H9 (cell line): ENCODE data around the gene PPFIA2. TPM values are rescaled to one million over a fixed set of nuclear protein-coding genes. Genes with fewer than 3 reads are reported as not detected.
A peak's percentile ranks its signal among the peaks of the same experiment; 100 is the strongest.

Source experiments
- DNase-seq: peaks from one replicate; pipeline ENCODE4 v3.0.0-alpha.2; 2017
- H2AFZ ChIP-seq: one replicate; pipeline ENCODE4 v1.6.1; 2013; ENCODE audit warnings: mild to moderate bottlenecking, low read length, control low read depth, moderate library complexity
- H2AK5ac ChIP-seq: 2 replicates; pipeline ENCODE4 v1.6.1; 2013; ENCODE audit warnings: low read length, control low read depth, mixed read lengths; ENCODE audit not compliant: insufficient read length
- H2BK120ac ChIP-seq: one replicate; pipeline ENCODE4 v1.6.1; 2013; ENCODE audit warnings: low read depth, mild to moderate bottlenecking, low read length, control low read depth, inconsistent platforms; ENCODE audit not compliant: poor library complexity, severe bottlenecking
- H2BK12ac ChIP-seq: 2 replicates; pipeline ENCODE4 v1.6.1; 2013; ENCODE audit warnings: low read length, control low read depth, mixed read lengths, low read depth; ENCODE audit not compliant: insufficient read length
- H2BK15ac ChIP-seq: 2 replicates; pipeline ENCODE4 v1.6.1; 2013; ENCODE audit warnings: low read depth, low read length, control low read depth
- H2BK20ac ChIP-seq: one replicate; pipeline ENCODE4 v1.6.1; 2013; ENCODE audit warnings: low read depth, mild to moderate bottlenecking, low read length, control low read depth, inconsistent platforms; ENCODE audit not compliant: poor library complexity, severe bottlenecking
- H2BK5ac ChIP-seq: 2 replicates; pipeline ENCODE4 v1.6.1; 2013; ENCODE audit warnings: low read length, control low read depth, mixed read lengths; ENCODE audit not compliant: insufficient read length
- H3K14ac ChIP-seq: 2 replicates; pipeline ENCODE4 v1.6.1; 2013; ENCODE audit warnings: low read length, control low read depth; ENCODE audit not compliant: insufficient read depth
- H3K18ac ChIP-seq: 2 replicates; pipeline ENCODE4 v1.6.1; 2013; ENCODE audit warnings: low read depth, mild to moderate bottlenecking, mixed read lengths, low read length, control low read depth; ENCODE audit not compliant: insufficient read length
- H3K23ac ChIP-seq: 2 replicates; pipeline ENCODE4 v1.6.1; 2013; ENCODE audit warnings: low read length, control low read depth, mixed read lengths, low read depth; ENCODE audit not compliant: insufficient read length
- H3K23me2 ChIP-seq: 2 replicates; pipeline ENCODE4 v1.6.1; 2013; ENCODE audit warnings: low read depth, mild to moderate bottlenecking, mixed read lengths, low read length, control low read depth; ENCODE audit not compliant: insufficient read length, poor library complexity, severe bottlenecking
- H3K27ac ChIP-seq: 2 replicates; pipeline ENCODE4 v1.5.1; 2013; ENCODE audit warnings: low read length, control low read depth, mixed read lengths, low read depth; ENCODE audit not compliant: insufficient read length
- H3K27me3 ChIP-seq: 2 replicates; pipeline ENCODE4 v1.6.1; 2013; ENCODE audit warnings: low read length, control low read depth, inconsistent platforms; ENCODE audit not compliant: insufficient read depth
- H3K4ac ChIP-seq: 2 replicates; pipeline ENCODE4 v1.6.1; 2013; ENCODE audit warnings: low read depth, mild to moderate bottlenecking, control low read depth, inconsistent platforms, low read length, moderate library complexity
- H3K4me1 ChIP-seq: 2 replicates; pipeline ENCODE4 v1.6.1; 2013; ENCODE audit warnings: low read length, control low read depth, inconsistent platforms; ENCODE audit not compliant: insufficient read depth
- H3K4me2 ChIP-seq: 2 replicates; pipeline ENCODE4 v1.6.1; 2013; ENCODE audit warnings: low read length, control low read depth, mixed read lengths; ENCODE audit not compliant: insufficient read length, insufficient read depth
- H3K56ac ChIP-seq: 2 replicates; pipeline ENCODE4 v1.6.1; 2013; ENCODE audit warnings: low read depth, mild to moderate bottlenecking, mixed read lengths, low read length, control low read depth; ENCODE audit not compliant: insufficient read length
- H3K79me1 ChIP-seq: 2 replicates; pipeline ENCODE4 v1.6.1; 2013; ENCODE audit warnings: low read depth, mild to moderate bottlenecking, moderate library complexity, low read length, control low read depth, inconsistent platforms; ENCODE audit not compliant: insufficient read depth, poor library complexity, severe bottlenecking
- H3K79me2 ChIP-seq: 2 replicates; pipeline ENCODE4 v1.6.1; 2013; ENCODE audit warnings: low read length, control low read depth, inconsistent platforms; ENCODE audit not compliant: insufficient read depth
- H3K9ac ChIP-seq: 2 replicates; pipeline ENCODE4 v1.6.1; 2013; ENCODE audit warnings: low read length, control low read depth, mixed read lengths; ENCODE audit not compliant: insufficient read length; ENCODE audit errors: extremely low read depth
- H3K9me3 ChIP-seq: one replicate; pipeline ENCODE4 v1.6.1; 2013; ENCODE audit warnings: low read depth, low read length, inconsistent platforms; ENCODE audit not compliant: control insufficient read depth
- H3T11ph ChIP-seq: one replicate; pipeline ENCODE4 v1.6.1; 2013; ENCODE audit warnings: mild to moderate bottlenecking, low read length, control low read depth, inconsistent platforms
- H4K20me1 ChIP-seq: one replicate; pipeline ENCODE4 v1.6.1; 2013; ENCODE audit not compliant: control insufficient read depth, insufficient read length, insufficient read depth
- H4K5ac ChIP-seq: 2 replicates; pipeline ENCODE4 v1.6.1; 2013; ENCODE audit warnings: low read depth, mild to moderate bottlenecking, mixed read lengths, low read length, control low read depth; ENCODE audit not compliant: insufficient read length
- H4K8ac ChIP-seq: replicated peaks from 2 replicates; pipeline ENCODE4 v1.6.1; 2013; ENCODE audit warnings: low read length, control low read depth, mixed read lengths, low read depth; ENCODE audit not compliant: insufficient read length
- H4K91ac ChIP-seq: 2 replicates; pipeline ENCODE4 v1.6.1; 2013; ENCODE audit warnings: low read depth, mild to moderate bottlenecking, moderate library complexity, mixed read lengths, low read length, control low read depth; ENCODE audit not compliant: insufficient read length
- H3K27ac Mint-ChIP-seq, 3 experiments: 2 replicates in 2 of 3; 3 replicates in 1 of 3; pipeline ENCODE4 v1.8.0; 2020 to 2021; ENCODE audit warnings: mixed read lengths in 3 of 3, mild to moderate bottlenecking in 1 of 3, moderate library complexity in 1 of 3
- H3K27me3 Mint-ChIP-seq: 2 replicates; pipeline ENCODE4 v1.8.0; 2021; ENCODE audit warnings: low read depth, mild to moderate bottlenecking, moderate library complexity, mixed read lengths
- H3K36me3 Mint-ChIP-seq, 3 experiments: 2 replicates in 2 of 3; 3 replicates in 1 of 3; pipeline ENCODE4 v1.8.0; 2020 to 2021; ENCODE audit warnings: low read depth in 3 of 3, mixed read lengths in 3 of 3; ENCODE audit not compliant: insufficient read depth in 1 of 3
- H3K4me1 Mint-ChIP-seq, 2 experiments: 2 replicates each; pipeline ENCODE4 v1.8.0; 2020; ENCODE audit warnings: mixed read lengths in 2 of 2
- H3K4me3 Mint-ChIP-seq, 2 experiments: 2 replicates in 1 of 2; 3 replicates in 1 of 2; pipeline ENCODE4 v1.8.0; 2020 to 2021; ENCODE audit warnings: mild to moderate bottlenecking in 2 of 2, mixed read lengths in 2 of 2, moderate library complexity in 1 of 2
- H3K9me3 Mint-ChIP-seq, 2 experiments: 2 replicates in 1 of 2; 3 replicates in 1 of 2; pipeline ENCODE4 v1.8.0; 2020; ENCODE audit warnings: mild to moderate bottlenecking in 2 of 2, mixed read lengths in 2 of 2, moderate library complexity in 1 of 2
- WGBS: extraction: QIAGEN DNeasy Blood & Tissue Kit; methylation state at CpG from one replicate; pipeline ENCODE4 v1.1.7; 2013; ENCODE audit warnings: missing lambda C conversion rate, low lambda C conversion rate, mixed read lengths; ENCODE audit not compliant: insufficient read length; ENCODE audit errors: extremely low coverage; 5-methylcytosine and 5-hydroxymethylcytosine counted together
- total RNA-seq: library from RNA; stranded (reverse); gene quantifications from 2 replicates; pipeline ENCODE4 v1.2.1, GENCODE V29; 2021
- TF ChIP-seq, protein P1 (sequence below): fragments of 200-600 bp; sonication (generic); conservative IDR thresholded peaks from 3 replicates; pipeline ENCODE4 v1.8.0; 2021; ENCODE audit warnings: antibody characterized with exemption, mild to moderate bottlenecking

PPFIA2 gene
- total RNA-seq, 1 experiment from 2014 or later, result 1.3 TPM

DNA sequence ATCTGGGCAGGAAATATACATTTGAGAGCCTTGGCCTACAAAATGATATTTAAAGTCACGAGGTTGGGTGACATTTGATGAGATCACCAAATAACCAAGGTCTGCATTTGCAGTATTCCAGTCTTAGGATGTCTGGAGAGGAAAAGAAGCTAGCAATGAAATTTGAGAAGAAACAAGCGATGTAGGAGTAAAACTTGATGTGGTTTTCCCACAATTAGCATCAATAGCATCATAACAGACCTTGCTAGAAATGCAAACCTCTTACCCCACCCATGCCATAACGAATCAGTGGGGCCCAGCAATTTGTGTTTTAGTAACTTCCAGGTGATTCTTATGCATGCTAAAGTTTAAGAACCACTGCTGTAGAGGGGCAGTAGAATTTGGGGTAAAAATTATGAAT, 219.9 kb downstream of the PPFIA2 start:
- no peak overlapping the region for H2BK12ac ChIP-seq
- no peaks in the 10 kb centered on the region for H3K9me3 ChIP-seq
- no peaks in the 10 kb centered on the region for H3K79me1 ChIP-seq
- no peak overlapping the region for H3K23ac ChIP-seq
- no peak overlapping the region for H3K18ac ChIP-seq
- H3K14ac ChIP-seq, result no peak overlapping the region
- Mint-ChIP-seq H3K4me1 (peaks cover 0 to 11% of the 10 kb centered on the region in 2 experiments; a peak in 2 of 4 replicates), H3K36me3 (no peaks in the 10 kb centered on the region), H3K27ac (0 out of 7 replicates have a peak overlapping the region, but pooled peaks of 1 of the 3 experiments have one; percentile 0), H3K9me3 (no peaks in the 10 kb centered on the region), H3K27me3 (no peaks in the 10 kb centered on the region), H3K4me3 (no peak overlapping the region)
- no peak overlapping the region for H3K56ac ChIP-seq
- H3K4ac ChIP-seq, result no peak overlapping the region
- H3K27ac ChIP-seq, result no peak overlapping the region
- no peak overlapping the region for H3K4me2 ChIP-seq
- no peak for DNase-seq
- H2BK120ac ChIP-seq, result no peak overlapping the region
- no peak overlapping the region for H2BK15ac ChIP-seq
- no peaks in the 10 kb centered on the region for H3K27me3 ChIP-seq
- H3K23me2 ChIP-seq, result no peaks in the 10 kb centered on the region
- H4K91ac ChIP-seq, result no peak overlapping the region
- H3K4me1 ChIP-seq, result no peaks in the 10 kb centered on the region
- no peak overlapping the region for H2BK20ac ChIP-seq
- H3K79me2 ChIP-seq, result no peaks in the 10 kb centered on the region
- H3T11ph ChIP-seq, result no peak overlapping the region
- no peak overlapping the region for H4K5ac ChIP-seq
- H2AFZ ChIP-seq, result no peak overlapping the region
- H4K8ac ChIP-seq, result no peak overlapping the region
- H4K20me1 ChIP-seq, result no peaks in the 10 kb centered on the region
- TF ChIP-seq, protein P1, sequence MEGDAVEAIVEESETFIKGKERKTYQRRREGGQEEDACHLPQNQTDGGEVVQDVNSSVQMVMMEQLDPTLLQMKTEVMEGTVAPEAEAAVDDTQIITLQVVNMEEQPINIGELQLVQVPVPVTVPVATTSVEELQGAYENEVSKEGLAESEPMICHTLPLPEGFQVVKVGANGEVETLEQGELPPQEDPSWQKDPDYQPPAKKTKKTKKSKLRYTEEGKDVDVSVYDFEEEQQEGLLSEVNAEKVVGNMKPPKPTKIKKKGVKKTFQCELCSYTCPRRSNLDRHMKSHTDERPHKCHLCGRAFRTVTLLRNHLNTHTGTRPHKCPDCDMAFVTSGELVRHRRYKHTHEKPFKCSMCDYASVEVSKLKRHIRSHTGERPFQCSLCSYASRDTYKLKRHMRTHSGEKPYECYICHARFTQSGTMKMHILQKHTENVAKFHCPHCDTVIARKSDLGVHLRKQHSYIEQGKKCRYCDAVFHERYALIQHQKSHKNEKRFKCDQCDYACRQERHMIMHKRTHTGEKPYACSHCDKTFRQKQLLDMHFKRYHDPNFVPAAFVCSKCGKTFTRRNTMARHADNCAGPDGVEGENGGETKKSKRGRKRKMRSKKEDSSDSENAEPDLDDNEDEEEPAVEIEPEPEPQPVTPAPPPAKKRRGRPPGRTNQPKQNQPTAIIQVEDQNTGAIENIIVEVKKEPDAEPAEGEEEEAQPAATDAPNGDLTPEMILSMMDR, result no peak
- H3K9ac ChIP-seq, result no peak overlapping the region
- H2BK5ac ChIP-seq, result no peak overlapping the region
- WGBS, result no CpG with 5 or more reads among the region's 3 CpGs
- H2AK5ac ChIP-seq, result no peak overlapping the region
